Epithelial cell of prostate (primary cell): Measurements from ENCODE around the gene PPP1R2C.

Source experiments
- DNase-seq: peaks from one replicate; pipeline ENCODE4 v3.0.0-alpha.2; 2011; ENCODE audit warnings: low read depth, low spot score
- H3K27ac ChIP-seq: fragments of 450-650 bp; 2 replicates; pipeline ENCODE4 v1.5.1; 2017; ENCODE audit warnings: mild to moderate bottlenecking

The PPP1R2C gene

GRCh38 chrX:42751573-42751972, 26.4 kb downstream of the PPP1R2C start:
- H3K27ac ChIP-seq, result no peak overlapping the region
- DNase-seq, result no peak

- DNase-seq, result no peak
- peak overlapping the region; percentile 13 for H3K27ac ChIP-seq
Observed at GRCh38 chrX:42748067-42748850, 29.7 kb downstream of the PPP1R2C start.

- no peak for DNase-seq
- H3K27ac ChIP-seq, result no peak overlapping the region
Observed at GRCh38 chrX:42746606-42747005, 31.4 kb downstream of the PPP1R2C start.

- DNase-seq, result no peak
- H3K27ac ChIP-seq, result no peak overlapping the region
Observed at GRCh38 chrX:42740456-42740855, 37.5 kb downstream of the PPP1R2C start.

GRCh38 chrX:42739741-42740140, 38.2 kb downstream of the PPP1R2C start:
- no peak for DNase-seq
- no peak overlapping the region for H3K27ac ChIP-seq

GRCh38 chrX:42739258-42739657, 38.7 kb downstream of the PPP1R2C start:
- H3K27ac ChIP-seq, result no peak overlapping the region
- DNase-seq, result no peak

GRCh38 chrX:42738552-42738951, 39.4 kb downstream of the PPP1R2C start:
- H3K27ac ChIP-seq, result no peak overlapping the region
- no peak for DNase-seq

GRCh38 chrX:42735250-42735649, 42.7 kb downstream of the PPP1R2C start:
- no peak for DNase-seq
- H3K27ac ChIP-seq, result no peak overlapping the region

- no peak for DNase-seq
- H3K27ac ChIP-seq, result no peak overlapping the region
Observed at GRCh38 chrX:42732506-42732905, 45.5 kb downstream of the PPP1R2C start.
